Testis (tissue), 2 donors: ENCODE results near the gene MARS1.

Experiments
- CTCF ChIP-seq, 3 experiments: fragments of 450-650 bp in 2 of 3; fragments of 200-600 bp in 1 of 3; sonication (generic) in 1 of 3; IDR thresholded peaks; one replicate each; pipeline ENCODE4 v1.5.1; 2016 to 2019; ENCODE audit warnings: antibody characterized with exemption in 3 of 3, mild to moderate bottlenecking in 2 of 3, moderate library complexity in 1 of 3
- POLR2A ChIP-seq: fragments of 450-650 bp; IDR thresholded peaks from one replicate; pipeline ENCODE4 v1.6.1; 2017; ENCODE audit warnings: antibody characterized with exemption, mild to moderate bottlenecking, moderate library complexity

- TF ChIP-seq POLR2A (peak; percentile 97), CTCF (IDR thresholded peaks at IDR 0.05) (no peak)
These were observed 32.4 kb downstream of the MARS1 start, which contains the start of gene DDIT3 for GRCh38 chr12:57520053-57520818.
